ENCODE results near the gene ST8SIA5.

DNA sequence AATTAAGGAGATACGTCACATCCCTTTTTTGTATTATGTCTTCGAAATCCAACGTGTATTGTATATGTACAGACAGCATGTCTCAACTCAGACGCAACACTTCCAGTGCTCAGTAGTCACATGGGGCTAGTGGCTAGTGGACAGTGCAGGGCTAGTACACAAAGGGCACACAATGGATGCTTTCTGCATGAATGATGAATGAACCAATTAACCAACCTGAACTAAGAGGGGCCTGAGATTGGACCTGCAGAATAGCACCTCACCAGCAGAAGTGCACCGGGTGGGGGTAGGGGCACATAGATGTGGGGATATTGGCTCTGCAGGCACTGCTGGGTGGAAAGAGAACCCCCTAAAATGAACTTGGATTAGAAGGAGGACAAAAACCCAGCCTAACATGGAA, 20.7 kb downstream of the ST8SIA5 start:
- TF ChIP-seq POLR2A (IDR thresholded peaks at IDR 0.05; ENCODE audit: low read depth, low read length) = no peak
- TF ChIP-seq, protein P1, sequence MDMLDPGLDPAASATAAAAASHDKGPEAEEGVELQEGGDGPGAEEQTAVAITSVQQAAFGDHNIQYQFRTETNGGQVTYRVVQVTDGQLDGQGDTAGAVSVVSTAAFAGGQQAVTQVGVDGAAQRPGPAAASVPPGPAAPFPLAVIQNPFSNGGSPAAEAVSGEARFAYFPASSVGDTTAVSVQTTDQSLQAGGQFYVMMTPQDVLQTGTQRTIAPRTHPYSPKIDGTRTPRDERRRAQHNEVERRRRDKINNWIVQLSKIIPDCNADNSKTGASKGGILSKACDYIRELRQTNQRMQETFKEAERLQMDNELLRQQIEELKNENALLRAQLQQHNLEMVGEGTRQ (IDR thresholded peaks at IDR 0.05; ENCODE audit: low read depth, low read length) = no peak
